Gastrocnemius medialis (tissue), 4 donors: Measurements from ENCODE around the gene INSYN2B. TPM values are rescaled to one million over a fixed set of nuclear protein-coding genes. Genes with fewer than 3 reads are reported as not detected.

ENCODE experiments used
- ATAC-seq, 2 donors: fragments of 150-250 bp; one replicate each; pipeline ENCODE4 v1.9.1; 2016
- DNase-seq, 2 donors: peaks; one replicate each; pipeline ENCODE4 v3.0.0-alpha.2; 2019
- H3K27ac ChIP-seq, 4 donors: fragments of 200-600 bp; sonication (generic); 1 replicate in 1 of 4; 2 replicates in 3 of 4; pipeline ENCODE4 v1.5.1; 2016 to 2018; ENCODE audit warnings: mild to moderate bottlenecking in 2 of 4, moderate library complexity in 1 of 4
- H3K27me3 ChIP-seq, 3 donors: fragments of 200-600 bp; sonication (generic) in 2 of 3; 1 replicate in 1 of 3; 2 replicates in 2 of 3; pipeline versions ENCODE4 v1.5.1 to v1.6.0; 2016 to 2019; ENCODE audit warnings: mild to moderate bottlenecking in 1 of 3, moderate library complexity in 1 of 3
- H3K36me3 ChIP-seq, 2 donors: fragments of 200-600 bp; sonication (generic) in 1 of 2; one replicate each; pipeline ENCODE4 v1.5.1; 2017 to 2018
- H3K4me1 ChIP-seq, 2 donors: fragments of 200-600 bp; sonication (generic) in 1 of 2; one replicate each; pipeline ENCODE4 v1.5.1; 2016 to 2017; ENCODE audit warnings: mild to moderate bottlenecking in 2 of 2
- H3K4me3 ChIP-seq, 4 donors: fragments of 200-600 bp; sonication (generic) in 3 of 4; 1 replicate in 1 of 4; 2 replicates in 3 of 4; pipeline ENCODE4 v1.5.1; 2016 to 2019; ENCODE audit warnings: mild to moderate bottlenecking in 2 of 4
- H3K9me3 ChIP-seq, 3 donors: fragments of 200-600 bp; sonication (generic) in 2 of 3; 1 replicate in 1 of 3; 2 replicates in 2 of 3; pipeline ENCODE4 v1.5.1; 2016 to 2019
- CTCF ChIP-seq, 5 experiments: fragments of 450-650 bp in 3 of 5; fragments of 200-600 bp in 2 of 5; sonication (generic) in 2 of 5; IDR thresholded peaks in 4 of 5; conservative IDR thresholded peaks in 1 of 5; 1 replicate in 4 of 5; 2 replicates in 1 of 5; pipeline ENCODE4 v1.5.1; 2016 to 2019; ENCODE audit warnings: antibody characterized with exemption in 5 of 5, mild to moderate bottlenecking in 3 of 5, moderate library complexity in 3 of 5
- POLR2A ChIP-seq, 2 donors: fragments of 450-650 bp; IDR thresholded peaks; one replicate each; pipeline ENCODE4 v1.6.1; 2017; ENCODE audit warnings: antibody characterized with exemption in 2 of 2, mild to moderate bottlenecking in 2 of 2, moderate library complexity in 2 of 2
- in situ Hi-C, 4 donors: fragments of 200-750 bp; cut with MboI; loops; one replicate each; pipeline versions ENCODE4 v1.15.0 to v1.8.0; 2017; ENCODE audit warnings: low sequenced_read_pairs in 4 of 4
- intact Hi-C: fragments of 100-400 bp; cut with DNase I; formaldehyde crosslinking; loops from one replicate; pipeline ENCODE4 v1.15.1; 2023; ENCODE audit warnings: low total_unique reads
- total RNA-seq, 4 donors: library from RNA; depleted of rRNA; stranded (reverse); fragments of >200 nt; gene quantifications; one replicate each; pipeline versions ENCODE4 v1.1.0 to v1.2.3, GENCODE V29; 2016

Gene INSYN2B
- total RNA-seq, 4 donors from 2014 or later, result 0.07 TPM; not detected in 3

- no peak for DNase-seq
- intact Hi-C loops, result no loop called here
Observed at GRCh38 chr5:169901896-169902295, 78.4 kb downstream of the INSYN2B start.

GRCh38 chr5:169897481-169897880, 82.8 kb downstream of the INSYN2B start:
- Histone ChIP-seq H3K36me3 (no peaks in the 10 kb centered on the region), H3K4me3 (no peak overlapping the region), H3K4me1 (no peaks in the 10 kb centered on the region), H3K27ac (no peak overlapping the region), H3K27me3 (no peaks in the 10 kb centered on the region), H3K9me3 (no peaks in the 10 kb centered on the region)
- no peak for TF ChIP-seq POLR2A (IDR thresholded peaks at IDR 0.05)
- no peak for TF ChIP-seq CTCF (IDR thresholded peaks at IDR 0.05 in 4 of 5, conservative IDR thresholded peaks at IDR 0.05 in 1 of 5)
- in situ Hi-C loops (no loop called here), intact Hi-C loops (no loop called here)
- DNase-seq, result no peak
- ATAC-seq, result no peak

More at GRCh38 chr5:169901896-169902295, 78.4 kb downstream of the INSYN2B start:
- Histone ChIP-seq H3K27me3 (no peaks in the 10 kb centered on the region), H3K27ac (no peak overlapping the region), H3K9me3 (no peaks in the 10 kb centered on the region), H3K4me3 (no peak overlapping the region), H3K4me1 (no peaks in the 10 kb centered on the region), H3K36me3 (no peaks in the 10 kb centered on the region)
- no peak for TF ChIP-seq POLR2A (IDR thresholded peaks at IDR 0.05)
- TF ChIP-seq CTCF (IDR thresholded peaks at IDR 0.05 in 4 of 5, conservative IDR thresholded peaks at IDR 0.05 in 1 of 5), result no peak
- ATAC-seq, result no peak
- in situ Hi-C loops, result no loop called here

- intact Hi-C loops, result no loop called here
- DNase-seq, result no peak
- TF ChIP-seq CTCF (IDR thresholded peaks at IDR 0.05 in 4 of 5, conservative IDR thresholded peaks at IDR 0.05 in 1 of 5) (no peak), POLR2A (IDR thresholded peaks at IDR 0.05) (no peak)
- Histone ChIP-seq H3K4me1 (no peaks in the 10 kb centered on the region), H3K27me3 (no peaks in the 10 kb centered on the region), H3K36me3 (no peaks in the 10 kb centered on the region), H3K4me3 (no peak overlapping the region), H3K9me3 (no peaks in the 10 kb centered on the region), H3K27ac (no peak overlapping the region)
- ATAC-seq, result no peak
- in situ Hi-C loops, result no loop called here
Observed at GRCh38 chr5:169895926-169896325, 84.4 kb downstream of the INSYN2B start.

- Histone ChIP-seq H3K27me3 (no peaks in the 10 kb centered on the region), H3K4me1 (no peaks in the 10 kb centered on the region), H3K27ac (no peak overlapping the region), H3K36me3 (no peaks in the 10 kb centered on the region), H3K9me3 (no peaks in the 10 kb centered on the region), H3K4me3 (no peak overlapping the region)
- no peak for TF ChIP-seq CTCF (IDR thresholded peaks at IDR 0.05 in 4 of 5, conservative IDR thresholded peaks at IDR 0.05 in 1 of 5)
- no peak for TF ChIP-seq POLR2A (IDR thresholded peaks at IDR 0.05)
- intact Hi-C loops, result no loop called here
- ATAC-seq (no peak), DNase-seq (no peak)
- in situ Hi-C loops, result no loop called here
Observed at GRCh38 chr5:169893571-169893970, 86.7 kb downstream of the INSYN2B start.

- Histone ChIP-seq H3K27me3 (no peaks in the 10 kb centered on the region), H3K36me3 (no peaks in the 10 kb centered on the region), H3K9me3 (no peaks in the 10 kb centered on the region), H3K4me3 (no peak overlapping the region), H3K27ac (no peak overlapping the region), H3K4me1 (no peaks in the 10 kb centered on the region)
- DNase-seq (no peak), ATAC-seq (no peak)
- in situ Hi-C loops, result no loop called here
- intact Hi-C loops, result no loop called here
- TF ChIP-seq CTCF (IDR thresholded peaks at IDR 0.05 in 4 of 5, conservative IDR thresholded peaks at IDR 0.05 in 1 of 5), result no peak
- no peak for TF ChIP-seq POLR2A (IDR thresholded peaks at IDR 0.05)
Observed at GRCh38 chr5:169893010-169893409, 87.3 kb downstream of the INSYN2B start.
